ENCODE measurements around the gene MOV10L1.
A peak's percentile ranks its signal among the peaks of the same experiment; 100 is the strongest.

The MOV10L1 gene

DNA sequence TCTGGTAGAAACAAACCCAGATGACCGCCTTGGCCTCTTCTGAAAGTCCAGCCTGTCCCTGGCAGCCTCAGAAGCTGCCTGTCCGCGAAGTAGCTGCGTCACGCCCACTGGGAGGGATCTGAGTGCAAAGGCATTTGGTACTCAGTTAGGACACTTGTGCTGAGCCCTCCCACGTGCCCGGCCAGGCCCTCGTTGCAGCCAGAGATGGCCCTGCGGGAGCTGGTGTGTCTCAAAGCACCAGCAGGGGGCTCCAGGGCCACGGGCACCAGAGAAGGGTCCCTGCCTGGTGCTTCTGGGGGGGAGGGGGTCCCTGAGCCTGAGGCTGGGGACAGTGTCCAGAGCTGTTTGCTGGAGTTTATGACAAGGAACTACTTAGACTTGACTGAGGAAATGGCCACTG, 116.8 kb downstream of the MOV10L1 start:
- DNase-seq (ENCODE audit: low read depth), result peak; percentile 58
- no peak overlapping the region for H3K4me3 ChIP-seq (ENCODE audit: low read length)
- TF ChIP-seq, protein P1, sequence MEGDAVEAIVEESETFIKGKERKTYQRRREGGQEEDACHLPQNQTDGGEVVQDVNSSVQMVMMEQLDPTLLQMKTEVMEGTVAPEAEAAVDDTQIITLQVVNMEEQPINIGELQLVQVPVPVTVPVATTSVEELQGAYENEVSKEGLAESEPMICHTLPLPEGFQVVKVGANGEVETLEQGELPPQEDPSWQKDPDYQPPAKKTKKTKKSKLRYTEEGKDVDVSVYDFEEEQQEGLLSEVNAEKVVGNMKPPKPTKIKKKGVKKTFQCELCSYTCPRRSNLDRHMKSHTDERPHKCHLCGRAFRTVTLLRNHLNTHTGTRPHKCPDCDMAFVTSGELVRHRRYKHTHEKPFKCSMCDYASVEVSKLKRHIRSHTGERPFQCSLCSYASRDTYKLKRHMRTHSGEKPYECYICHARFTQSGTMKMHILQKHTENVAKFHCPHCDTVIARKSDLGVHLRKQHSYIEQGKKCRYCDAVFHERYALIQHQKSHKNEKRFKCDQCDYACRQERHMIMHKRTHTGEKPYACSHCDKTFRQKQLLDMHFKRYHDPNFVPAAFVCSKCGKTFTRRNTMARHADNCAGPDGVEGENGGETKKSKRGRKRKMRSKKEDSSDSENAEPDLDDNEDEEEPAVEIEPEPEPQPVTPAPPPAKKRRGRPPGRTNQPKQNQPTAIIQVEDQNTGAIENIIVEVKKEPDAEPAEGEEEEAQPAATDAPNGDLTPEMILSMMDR (conservative IDR thresholded peaks at IDR 0.05; ENCODE audit: low read length), result peak; percentile 43

DNA sequence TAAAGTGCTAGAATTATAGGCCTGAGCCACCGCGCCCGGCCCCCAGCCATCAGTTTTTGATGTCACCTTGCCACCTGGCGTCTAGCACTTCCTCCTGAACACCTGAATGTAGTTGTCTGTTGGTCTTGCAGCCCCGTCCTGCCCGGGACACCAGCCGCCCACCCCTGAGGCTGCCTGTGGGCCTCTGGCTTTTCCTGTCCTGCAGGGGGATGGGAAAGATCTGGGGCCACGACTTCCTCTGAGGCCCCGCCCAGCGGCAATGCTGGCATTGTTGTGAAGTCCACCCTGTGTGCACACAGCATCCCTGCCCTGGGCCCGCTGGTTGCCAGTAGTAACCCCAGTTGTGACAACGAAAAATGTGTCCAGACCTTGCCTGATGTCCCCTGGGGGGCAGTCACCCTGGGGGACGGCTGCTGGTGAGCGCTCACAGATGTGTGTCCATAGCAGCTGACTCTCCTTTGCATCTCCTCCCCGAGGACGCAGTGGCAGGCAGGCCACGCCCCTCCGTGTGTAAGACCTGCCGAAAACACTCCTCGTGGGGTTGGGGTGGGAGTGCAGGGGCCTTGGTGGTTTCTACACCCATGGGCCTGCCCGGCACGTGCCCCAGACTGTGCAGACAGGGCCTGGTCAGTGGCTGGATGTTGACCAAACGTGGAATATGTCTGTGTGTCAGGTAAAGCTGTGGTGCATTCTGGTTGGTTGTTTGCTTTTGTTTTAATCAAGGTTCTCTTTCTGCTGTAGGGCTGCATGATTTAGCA, 117.8 kb downstream of the MOV10L1 start:
- no peak overlapping the region for H3K4me3 ChIP-seq (ENCODE audit: low read length)
- DNase-seq (ENCODE audit: low read depth), result no peak
- TF ChIP-seq, protein P1 (conservative IDR thresholded peaks at IDR 0.05; ENCODE audit: low read length), result no peak

DNA sequence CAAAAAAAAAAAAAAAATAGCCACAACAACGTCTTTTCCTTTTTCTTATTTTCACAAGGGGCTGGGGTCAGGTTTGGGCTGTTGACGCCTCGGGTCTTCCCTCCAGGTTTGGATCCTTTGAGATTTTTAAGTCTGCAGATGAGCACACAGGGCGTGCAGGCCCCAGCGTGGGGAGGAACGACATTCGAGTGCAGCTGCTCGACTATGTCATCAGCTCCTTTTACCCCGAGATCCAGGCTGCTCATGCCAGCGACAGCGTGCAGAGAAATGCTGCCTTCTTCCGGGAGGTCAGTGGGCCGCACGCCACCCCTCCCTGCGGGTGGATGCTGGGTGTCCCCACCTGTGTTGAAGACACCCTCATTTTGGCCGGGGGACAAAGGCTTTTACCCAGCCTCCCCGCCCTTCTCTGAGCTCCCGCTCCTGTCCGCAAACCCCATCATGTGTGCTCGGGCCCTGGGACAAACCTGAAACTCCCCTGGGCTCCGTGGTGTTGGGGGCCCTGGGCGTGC, 118.7 kb downstream of the MOV10L1 start:
- TF ChIP-seq, protein P1 (conservative IDR thresholded peaks at IDR 0.05; ENCODE audit: low read length), result no peak
- no peak overlapping the region for H3K4me3 ChIP-seq (ENCODE audit: low read length)
- DNase-seq (ENCODE audit: low read depth), result no peak

DNA sequence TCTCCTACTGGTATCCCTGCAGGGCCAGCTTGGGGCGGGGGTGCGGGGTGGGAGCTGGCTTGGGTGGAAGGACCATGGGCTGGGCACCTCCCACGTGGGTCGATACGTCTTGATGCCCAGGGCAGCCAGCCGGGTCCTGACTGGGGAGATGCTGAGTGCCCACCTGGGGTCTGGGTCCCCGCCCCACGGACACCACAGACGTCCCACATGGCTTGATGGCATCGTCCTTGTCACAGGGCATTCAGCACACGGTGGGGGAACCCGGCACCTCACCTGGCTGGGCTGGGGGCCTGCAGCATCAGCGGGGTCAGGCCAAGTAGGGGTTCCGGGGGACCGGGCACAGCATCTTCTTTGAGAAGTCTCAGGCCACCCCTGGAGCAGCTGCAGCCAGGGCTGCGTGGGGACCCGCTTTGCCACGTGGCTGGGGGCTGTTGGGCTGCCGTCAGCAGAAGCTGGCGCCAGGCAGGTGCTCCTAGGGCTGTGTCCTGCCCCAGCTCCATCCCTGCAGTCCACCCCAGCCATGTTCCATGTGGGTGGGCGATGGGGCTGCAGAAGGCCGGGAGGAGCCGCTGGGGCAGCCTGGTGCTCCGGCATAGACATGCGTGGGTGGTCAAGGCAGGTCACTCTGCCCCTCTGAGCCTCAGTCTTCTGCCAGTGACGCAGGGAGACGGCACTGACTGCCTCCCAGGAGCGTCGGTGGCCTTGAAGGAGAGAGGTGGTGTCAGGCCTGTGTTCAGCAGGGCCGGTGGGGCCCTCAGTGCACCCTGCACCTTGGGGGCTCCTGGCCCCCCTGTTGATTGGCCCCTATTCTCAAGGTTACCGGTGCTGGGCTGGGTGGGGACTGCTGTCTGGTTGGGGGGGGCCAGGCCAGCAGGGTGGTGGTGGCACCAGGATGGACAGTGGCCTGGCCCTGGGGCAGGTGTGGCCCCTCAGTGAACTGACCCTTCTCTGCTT, 119.4 kb downstream of the MOV10L1 start:
- TF ChIP-seq, protein P1 (conservative IDR thresholded peaks at IDR 0.05; ENCODE audit: low read length), result no peak
- no peak overlapping the region for H3K4me3 ChIP-seq (ENCODE audit: low read length)
- DNase-seq (ENCODE audit: low read depth), result no peak

DNA sequence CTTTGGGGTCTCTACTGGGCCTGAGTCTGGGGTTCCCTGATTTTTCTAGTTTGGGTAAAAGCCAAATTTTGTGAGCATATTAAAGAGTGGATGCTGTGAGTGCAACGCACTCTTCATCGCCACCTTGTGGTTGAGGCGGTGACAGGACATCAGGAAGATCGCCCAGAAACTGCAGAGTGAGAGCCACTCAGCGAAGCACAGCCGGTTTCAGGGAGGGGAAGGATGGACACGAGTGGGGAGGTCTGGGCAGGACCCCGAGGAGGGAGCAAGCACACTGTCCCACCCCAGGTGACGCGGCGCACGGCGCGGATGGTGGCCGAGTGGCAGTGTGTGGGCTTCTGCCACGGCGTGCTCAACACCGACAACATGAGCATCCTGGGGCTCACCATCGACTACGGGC, 120.1 kb downstream of the MOV10L1 start:
- H3K4me3 ChIP-seq (ENCODE audit: low read length), result no peak overlapping the region
- TF ChIP-seq, protein P1 (conservative IDR thresholded peaks at IDR 0.05; ENCODE audit: low read length), result peak; percentile 86
- DNase-seq (ENCODE audit: low read depth), result peak; percentile 60

DNA sequence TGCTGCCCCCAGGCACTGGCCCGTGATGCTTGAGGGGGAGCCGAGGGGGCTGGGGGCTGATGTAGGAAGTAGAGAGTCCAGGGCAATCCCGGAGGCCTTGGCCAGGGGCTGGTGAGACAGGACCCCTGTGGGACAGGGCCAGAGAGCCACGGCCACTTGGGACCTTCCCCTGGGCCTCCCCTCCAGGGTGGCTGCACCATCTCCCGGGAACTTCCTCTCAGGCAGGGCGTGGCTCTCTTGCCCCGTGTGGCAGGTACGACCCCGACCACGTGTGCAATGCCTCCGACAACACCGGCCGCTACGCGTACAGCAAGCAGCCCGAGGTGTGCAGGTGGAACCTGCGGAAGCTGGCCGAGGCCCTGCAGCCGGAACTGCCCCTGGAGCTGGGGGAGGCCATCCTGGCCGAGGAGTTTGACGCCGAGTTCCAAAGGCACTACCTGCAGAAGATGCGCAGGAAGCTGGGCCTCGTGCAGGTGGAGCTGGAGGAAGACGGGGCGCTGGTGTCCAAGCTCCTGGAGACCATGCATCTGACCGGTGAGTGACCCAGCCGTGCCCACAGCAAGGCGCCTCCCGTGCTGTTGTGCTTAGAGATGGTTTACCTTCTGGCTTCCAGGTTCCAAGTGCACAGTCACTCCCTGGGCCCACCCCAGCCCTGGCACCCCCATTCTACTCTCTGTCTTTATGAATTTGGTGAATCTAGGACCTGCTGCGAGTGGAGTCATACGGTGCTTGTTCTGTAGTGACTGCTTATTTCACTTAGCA, 120.8 kb downstream of the MOV10L1 start:
- TF ChIP-seq, protein P1 (conservative IDR thresholded peaks at IDR 0.05; ENCODE audit: low read length), result no peak
- H3K4me3 ChIP-seq (ENCODE audit: low read length), result no peak overlapping the region

More for the DNA sequence above, 120.8 kb downstream of the MOV10L1 start:
- no peak for DNase-seq (ENCODE audit: low read depth)

Data from AG10803 (cell line).